ENCODE measurements around the gene XPNPEP1.

The XPNPEP1 gene

DNA sequence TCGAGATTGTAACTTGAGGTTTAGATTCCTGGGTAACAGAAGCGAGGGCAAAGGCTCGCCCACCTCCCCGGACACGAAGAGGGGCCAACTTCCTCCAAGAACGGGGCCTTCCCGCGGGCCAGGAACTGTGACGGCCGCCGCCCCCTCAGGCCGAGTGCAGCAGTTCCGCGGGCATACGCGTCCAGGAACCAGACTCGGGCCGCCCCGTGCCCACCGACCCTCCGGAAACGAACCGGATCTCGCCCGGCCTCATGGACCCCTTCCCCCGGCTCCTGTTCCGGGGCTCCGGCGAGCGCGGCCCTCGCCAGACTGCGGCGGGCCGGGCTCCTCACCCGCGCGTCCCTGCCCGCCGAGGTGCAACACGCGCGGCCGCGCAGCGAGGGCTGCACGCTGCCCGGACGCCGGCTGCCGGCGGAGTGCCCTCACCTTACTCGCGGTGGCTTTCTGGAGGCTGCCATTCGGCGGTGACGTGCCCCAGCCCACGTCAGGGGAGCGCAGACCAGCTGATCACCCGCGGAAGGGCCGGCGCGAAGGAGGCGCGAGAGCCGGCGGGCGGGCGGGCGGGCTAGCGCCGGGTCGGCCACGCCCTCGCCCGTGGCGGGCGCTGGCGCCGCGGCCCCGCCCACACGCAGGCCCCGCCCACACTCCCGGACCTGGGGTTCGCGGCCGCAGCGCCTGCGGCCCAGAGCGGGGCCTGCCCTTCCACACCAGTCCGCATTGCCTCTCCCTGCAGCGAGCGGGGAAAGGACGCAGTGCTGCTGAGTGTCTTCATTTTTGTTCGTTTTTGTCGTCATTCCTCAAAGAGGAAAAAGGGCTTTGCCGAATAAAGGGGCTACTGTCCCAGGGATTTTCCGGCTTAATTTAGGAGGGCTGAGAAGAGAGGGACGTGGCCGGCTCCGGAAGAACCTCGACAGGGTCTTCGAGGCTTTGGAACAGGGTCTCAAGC lies at the start of gene XPNPEP1:
Gene XPNPEP1, minus strand, starts transcription at position 536 of the 946 bp plus-strand sequence. Its CDS starts 78 bp downstream, at position 458.
- DNase-seq = peak; percentile 48

DNA sequence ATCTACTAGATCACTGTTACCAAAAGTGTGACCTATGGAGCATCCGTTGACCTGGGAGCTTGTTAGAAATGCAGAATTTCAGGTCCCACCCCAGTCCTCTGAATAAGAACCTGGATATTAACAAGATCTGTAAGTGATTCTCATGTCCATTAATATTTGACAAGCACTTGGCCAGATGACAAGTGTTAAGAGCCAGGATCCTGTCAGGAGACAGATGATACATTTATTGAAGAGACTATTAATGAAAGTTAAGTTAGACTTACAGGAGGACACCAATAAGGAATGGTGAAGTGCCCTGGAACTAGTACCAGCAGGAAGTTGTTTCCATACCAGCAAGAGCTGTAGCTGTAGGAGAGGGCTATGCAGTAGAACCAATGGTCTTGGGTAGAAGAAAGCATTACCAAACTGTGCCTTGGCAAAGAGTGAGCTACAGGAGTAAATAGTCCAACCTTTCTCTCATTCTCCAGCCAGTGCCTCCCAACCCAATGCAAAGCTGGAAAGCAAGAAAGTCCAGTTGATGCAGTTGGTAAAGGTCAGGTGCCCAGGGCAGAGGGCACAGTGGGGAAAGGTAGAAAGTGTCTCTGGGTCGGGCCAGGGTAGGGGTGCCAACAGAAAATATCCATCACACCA lies 49.2 kb upstream of the XPNPEP1 start:
- no peak for DNase-seq

DNA sequence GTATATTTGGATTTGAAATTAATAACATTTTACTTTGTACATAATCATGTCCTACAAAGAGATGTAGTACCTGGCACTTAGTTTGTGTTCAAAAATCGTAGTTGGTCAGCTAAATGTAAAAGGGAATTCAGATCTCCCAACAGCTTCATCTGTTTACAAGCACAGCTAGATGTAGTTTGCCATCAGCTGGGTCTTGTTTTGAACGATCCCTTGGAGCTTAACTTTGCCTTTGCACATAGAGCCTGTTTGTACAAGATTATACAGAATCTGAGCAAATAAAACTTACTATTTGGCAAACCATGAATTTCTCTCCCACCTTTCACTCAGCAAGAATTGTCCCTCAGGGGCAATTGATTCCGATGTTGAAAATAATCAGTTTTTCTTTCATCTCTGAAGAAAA lies 48.3 kb upstream of the XPNPEP1 start:
- DNase-seq = no peak

DNA sequence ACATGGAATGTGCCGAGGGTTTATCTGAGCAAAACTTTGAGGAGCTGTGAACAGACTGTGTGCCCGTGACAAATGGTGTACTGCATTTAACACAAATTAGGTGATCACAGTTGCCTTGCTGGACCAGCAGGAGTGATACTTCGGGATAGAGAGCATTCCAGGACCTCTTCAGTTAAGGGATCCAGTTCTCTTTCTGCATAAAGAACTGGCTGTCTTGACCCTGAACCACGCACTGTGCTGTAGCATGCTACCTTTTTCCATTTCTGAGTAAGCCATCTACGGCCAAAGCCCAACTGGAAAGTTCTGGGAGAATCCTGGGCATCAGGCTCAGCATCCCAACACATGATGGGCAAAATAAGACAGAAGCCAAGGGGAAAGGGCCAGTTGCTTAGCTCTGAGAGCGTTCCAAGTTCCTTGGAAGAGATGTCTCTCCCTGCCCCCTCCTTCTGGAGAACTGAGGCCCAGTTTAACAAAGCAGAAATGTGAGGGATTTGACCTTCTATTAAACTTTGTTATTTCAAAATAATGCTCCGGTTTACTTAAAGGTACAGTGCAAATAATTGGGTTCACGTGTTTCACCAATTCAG lies 46.5 kb upstream of the XPNPEP1 start:
- no peak for DNase-seq

DNA sequence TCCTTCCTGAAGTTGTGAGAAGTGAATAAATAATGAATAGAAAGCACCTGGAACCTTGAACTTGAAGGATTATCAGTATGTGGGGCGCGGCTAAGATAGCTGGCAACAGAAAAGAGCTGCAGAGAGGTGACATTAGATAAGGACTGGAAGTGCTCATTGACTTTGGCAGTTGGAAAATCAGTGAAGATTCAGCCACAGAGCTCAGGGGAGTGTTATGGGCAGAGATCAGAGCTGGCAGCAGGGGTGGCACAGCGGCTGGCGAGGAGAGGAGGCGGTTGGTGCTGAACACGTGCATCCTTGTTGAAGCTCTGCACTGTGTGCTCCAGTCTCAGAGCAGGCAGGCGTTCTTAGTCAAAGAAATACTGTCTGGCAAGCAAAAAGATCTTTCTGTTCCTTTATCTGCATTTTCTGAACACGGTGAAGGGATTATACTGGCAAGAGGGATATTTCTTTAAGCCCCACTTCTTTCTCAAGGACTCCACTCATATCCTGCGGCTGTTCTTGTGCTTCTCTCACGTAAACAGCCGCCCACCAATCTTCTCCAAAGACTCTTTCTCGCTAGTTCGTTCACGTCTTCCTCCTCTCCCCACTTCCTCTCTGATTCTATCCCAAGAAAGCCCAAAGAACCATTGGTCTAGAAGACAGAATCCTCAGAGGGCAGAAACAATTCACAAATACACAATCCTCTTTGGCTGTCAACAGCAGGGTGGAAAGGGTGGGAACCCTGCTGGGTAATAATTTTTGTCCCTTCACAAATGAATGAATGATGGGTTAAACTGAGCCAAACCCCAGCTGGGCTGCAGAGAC lies 45.8 kb upstream of the XPNPEP1 start:
- no peak for DNase-seq

DNA sequence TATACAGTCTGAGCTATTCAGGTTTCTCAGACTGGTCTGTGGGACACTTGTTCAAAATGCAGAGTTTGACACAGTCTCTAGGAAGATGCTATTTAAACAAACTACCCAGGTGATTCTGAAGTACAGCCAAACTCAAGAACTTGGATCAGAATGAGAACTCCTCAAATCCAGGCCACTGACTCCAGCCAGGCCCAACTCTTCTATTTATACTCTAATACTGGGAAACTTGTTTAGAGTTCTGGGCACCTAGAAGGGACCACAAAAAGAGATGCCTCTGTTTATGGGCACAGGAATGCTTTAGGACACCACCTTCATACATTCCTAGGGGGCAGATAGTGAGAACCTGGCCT lies 44.4 kb upstream of the XPNPEP1 start:
- DNase-seq = no peak

DNA sequence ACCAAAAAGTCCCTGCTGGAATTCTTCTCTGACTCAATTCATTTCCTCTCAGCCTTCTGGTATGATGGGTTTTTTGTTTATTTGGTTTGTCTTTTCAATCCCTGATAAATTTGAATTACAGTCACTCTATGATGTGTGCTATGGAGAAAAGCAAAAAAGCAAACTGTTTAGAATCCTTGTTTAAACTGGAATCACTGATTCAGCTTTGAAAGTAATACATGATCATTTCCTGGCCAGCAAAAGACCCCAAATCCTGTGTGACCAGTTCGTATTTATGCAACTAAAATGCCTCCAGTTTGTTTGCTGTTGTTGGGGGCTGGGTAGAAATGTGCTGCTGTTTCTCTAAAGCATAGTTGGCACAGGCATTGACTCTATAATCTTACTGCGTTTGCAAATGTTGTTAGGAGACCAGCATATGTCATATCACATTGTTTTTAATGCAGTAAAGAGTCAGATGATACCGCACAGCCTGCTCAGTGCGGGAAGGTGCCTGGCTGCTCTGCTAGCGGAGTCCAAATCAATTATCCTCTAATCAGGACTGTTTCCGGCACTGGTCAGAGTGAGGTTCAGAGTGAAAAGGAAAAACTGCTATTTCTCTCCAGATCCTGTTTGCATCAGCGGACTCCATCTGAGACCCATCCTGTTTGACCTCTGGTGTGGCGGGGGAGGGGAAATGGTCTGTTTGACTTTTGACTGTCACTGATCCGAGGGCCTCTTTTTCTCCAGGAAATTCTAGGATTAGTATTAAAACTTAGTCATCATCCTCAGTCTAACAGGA lies 43.8 kb upstream of the XPNPEP1 start:
- DNase-seq = no peak

DNA sequence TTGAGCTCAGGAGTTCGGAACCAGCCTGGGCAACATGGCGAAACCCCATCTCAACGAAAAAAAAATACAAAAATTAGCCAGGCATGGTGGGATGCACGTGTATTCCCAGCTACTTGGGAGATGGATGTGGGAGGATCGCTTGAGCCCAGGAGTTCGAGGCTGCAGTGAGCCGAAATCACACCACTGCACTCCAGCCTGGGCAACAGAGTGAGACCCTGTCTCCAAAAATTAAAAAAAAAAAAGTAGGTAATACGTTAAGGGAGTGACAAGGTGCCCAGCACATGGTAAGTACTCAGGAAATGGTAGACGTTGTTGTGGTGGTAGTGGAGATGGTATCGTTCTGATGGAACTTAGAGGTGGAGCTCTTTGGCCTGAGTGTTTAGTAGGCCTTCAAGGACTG lies 41.0 kb upstream of the XPNPEP1 start:
- no peak for DNase-seq

DNA sequence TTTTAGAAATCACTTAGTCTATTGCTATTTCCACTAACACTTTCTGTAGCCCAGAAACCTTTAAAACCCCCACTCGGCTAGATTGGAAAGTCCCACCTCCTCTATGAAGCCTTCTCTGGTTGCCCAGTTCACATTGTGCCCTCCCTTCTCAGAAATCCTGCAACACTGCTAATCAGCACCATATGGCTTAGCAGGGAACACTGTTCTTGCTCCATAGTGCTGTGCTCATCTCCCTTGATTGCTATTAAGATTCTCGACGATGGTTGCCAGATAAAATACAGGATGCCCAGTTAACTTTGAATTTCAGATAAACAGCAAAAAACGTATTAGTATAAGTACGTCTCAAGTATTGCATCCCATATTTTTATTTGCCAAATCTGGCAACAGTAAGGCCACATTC lies 40.1 kb upstream of the XPNPEP1 start:
- DNase-seq = no peak

DNA sequence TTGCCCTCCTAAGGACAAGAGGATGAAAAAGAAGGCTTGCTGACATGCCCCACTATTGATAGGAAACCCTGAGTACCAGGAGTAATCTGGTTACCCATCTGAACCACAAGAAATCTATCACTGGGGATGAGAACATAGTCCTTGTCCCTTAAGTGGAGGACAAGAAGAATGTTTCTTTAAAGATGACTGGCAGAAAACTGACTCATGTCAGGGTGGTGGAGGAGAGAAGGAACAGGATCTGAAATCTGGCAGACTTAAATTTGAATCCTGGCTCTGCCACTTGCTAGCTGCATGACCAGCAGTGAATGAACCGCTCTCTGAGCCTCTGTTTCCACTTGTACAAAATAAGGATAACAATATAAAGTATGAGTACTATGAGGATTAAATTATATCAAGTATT lies 38.9 kb upstream of the XPNPEP1 start:
- DNase-seq = no peak

DNA sequence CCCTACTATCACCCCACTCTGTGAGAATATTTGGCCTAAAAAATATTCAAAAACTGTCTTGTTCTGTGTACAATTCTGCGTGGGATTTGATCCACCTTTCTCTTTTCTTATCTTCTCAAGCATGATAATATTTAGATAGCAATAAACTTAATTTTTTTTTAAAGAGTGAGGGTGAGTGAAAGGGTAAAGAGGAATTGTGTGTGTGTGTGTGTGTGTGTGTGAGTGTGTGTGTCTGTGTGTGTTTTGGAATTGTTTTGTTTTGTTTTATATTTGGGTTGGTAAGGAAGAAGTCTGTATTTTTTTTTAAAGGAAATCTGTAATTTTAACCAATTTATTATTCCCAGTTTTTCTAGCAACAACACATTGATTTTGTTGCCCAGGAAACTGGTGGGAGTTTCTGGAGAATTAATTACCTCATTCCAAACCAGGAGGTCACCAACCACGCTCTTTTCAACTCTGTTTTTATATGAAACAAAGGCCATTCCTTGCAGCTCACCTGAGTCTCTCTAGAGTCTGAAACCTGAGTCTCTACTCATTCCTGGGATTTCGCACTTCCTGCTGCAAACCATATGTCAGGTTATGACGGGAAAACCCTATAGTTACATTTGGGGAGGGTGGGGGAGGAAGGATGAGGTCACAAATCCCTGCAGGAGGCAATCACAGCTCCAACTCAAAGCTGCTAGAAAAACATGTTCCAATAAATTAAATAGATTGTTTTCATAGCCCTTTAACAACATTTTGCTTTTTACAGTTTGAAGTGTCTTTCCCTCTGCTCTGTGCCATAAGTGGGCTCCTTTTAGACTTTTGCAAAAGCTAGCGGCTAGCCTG lies 38.1 kb upstream of the XPNPEP1 start:
- no peak for DNase-seq

DNA sequence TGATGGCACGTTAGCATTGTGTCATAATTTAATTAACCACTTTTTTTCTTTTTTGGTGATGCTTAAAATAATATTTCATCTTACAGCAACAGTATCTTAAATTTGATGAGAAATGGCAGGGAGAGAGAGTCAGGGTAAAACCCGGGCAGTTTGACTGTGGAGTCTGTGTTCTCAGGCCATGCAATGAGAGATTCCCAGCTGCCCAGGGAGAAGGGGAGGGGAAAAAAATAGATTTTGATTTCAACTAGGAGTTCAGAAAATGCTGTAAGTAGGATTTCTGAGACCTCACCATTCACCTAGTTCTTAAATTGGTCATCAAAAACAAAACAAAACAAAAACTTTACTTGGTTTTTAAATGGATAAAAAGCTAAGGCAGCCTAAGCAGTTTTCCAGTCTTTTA lies 37.4 kb upstream of the XPNPEP1 start:
- no peak for DNase-seq

DNA sequence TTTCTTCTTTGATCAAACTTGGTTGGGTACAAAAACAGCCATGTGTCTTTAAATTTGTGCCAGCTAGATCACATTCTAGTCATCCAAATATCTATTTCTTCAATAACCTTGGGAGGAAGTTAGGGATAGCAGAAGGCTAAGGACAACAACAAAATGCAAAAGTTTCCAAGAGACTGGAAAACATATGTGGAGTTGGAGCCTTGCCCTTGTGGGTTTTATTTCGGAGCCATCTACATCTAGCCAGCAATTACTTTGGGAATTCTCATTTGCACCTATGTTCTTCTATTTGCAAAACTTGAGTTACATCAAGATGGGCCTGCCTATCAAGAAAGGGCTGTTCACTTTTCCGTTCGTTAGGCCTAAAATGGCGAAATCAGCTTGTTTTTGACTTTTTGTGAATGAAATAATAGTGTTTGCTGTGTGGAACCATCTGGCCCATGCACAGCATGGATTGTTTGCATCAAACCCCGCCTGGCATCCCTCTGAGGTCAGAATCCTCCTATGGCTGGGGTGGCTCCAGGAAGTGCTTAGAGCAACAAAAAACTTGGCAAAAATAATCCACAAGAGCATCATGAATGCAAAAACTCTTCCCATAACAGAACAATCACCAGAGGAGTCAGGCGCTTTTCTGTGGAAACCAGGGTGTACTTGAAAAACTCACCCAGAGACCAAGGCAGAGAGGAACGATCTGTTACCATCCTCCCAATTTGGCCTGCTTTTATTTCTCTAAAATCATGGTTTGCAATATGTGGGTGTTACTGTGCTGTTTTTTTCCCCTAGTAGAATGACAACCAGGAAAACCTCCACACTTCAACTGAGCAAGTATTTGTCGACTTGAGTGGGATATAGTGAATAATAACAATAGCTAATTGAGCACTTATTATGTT lies 36.2 kb upstream of the XPNPEP1 start:
- DNase-seq = no peak

DNA sequence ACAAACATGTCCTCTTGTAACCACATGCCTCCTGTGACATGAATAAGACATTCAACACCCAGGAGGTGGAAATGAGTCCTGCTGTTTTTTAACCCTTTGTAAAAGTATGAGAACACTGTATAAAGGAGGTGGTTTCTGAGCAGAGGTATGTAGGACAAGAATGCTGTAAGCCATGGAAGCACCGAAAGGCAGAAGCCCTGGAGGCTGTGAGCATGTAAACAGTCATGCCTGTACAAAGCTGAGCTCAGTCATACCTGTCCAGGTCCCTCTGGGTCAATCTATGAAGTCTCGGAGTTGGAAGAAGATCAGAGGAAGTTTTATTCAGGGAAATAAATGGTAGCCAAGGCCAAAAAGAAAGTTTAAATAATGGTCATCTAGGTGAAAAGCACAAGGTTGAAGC lies 34.7 kb upstream of the XPNPEP1 start:
- DNase-seq = no peak

DNA sequence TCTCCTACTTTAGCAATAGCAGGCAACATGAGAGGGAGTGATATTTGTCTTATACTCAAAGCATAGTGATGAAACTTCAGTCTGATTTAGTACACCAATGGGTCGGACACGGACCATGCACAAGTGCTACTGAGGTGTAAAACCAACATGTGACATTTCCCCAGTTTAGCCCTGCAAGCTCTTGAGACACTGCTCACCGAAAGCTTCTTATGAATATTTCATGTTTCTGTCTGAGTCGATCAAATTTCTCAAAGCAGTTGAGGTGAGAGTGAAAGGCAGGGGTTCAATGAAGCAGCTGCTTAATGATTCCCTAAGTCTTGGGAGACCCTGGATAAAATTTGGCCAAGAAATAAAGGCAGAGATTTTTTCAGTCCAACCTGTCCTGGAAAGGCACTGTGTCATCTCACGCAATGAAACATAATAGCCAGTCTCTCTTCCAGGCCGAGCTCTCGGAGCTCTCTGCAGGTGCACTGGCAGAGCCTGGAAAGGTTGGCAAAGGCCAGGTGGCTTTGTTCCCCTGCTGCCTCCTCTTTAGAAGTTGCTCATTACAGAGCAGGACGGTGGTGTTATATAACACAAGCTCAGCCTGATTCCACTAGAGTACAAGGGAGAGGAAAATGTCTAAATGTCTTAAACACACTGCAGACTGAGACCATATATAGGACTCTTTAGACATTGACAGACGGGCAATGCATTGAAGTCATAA lies 33.9 kb upstream of the XPNPEP1 start:
- DNase-seq = no peak

DNA sequence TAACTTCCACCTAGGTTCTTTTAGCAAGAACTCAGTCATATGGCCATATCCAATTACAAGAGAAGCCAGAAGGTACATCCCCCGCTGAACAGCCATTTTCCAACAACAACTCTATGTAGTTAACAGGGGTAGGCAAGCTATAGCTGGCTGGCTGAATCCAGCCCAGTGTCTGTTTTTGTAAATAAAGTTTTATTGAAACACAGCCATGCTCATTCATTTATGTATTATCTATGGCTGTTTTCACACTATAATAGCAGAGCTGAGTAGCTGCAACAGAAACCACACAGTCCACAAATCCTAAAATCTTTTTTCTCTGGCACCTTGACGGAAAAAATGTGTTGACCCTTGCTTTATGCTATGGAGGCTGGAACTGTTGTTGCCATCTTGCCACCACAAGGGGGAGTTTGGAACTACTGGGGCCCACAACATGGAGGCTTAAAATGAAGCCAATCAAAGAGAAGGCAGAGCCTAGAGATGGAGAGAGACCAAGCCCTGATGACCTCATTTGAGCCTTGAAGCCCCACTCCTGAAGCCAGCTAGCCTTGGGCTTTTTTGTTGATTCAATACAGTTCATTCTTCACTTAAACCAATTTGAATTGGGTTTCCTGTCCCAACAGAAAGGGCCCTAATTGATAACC lies 33.3 kb upstream of the XPNPEP1 start:
- DNase-seq = no peak

DNA sequence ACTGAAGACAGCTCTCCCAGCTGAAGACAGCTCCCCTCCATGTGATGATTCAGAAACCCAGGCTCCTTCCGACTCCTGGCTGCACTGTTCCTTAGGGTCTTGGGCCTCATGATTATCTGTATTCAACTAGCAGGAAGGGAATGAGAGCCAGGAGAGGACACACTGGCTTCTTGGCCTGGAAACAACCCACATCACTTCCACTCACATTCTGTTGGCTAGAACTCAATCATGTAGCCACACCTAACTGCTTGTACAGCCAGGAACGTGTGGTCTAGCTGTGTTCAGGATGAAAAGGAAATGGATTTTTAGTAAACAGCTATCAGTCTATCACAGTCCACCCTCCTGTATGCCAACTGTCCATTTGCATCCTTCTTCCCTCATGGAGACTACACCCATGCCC lies 30.5 kb upstream of the XPNPEP1 start:
- DNase-seq = no peak

DNA sequence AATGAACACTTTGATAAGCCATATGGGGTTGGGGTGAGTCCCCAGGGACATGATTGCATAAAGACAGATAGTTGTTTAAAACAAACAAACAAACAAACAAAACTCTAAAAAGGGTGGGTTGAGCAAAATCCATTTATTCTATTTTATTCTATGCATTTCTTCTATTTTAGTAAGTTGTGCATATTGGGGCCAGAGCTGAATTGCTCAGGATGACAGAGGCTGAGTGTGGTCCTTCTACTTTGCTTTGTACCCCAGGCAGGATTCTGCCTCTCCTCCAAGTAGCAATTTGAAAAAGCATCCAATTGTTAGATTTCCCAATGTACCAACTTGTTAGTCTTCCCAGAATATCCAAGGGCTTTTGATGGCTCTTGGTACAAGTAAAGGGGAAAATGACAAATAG lies 29.2 kb upstream of the XPNPEP1 start:
- DNase-seq = no peak
